Measurements from ENCODE around the gene PTMA.

PTMA gene

DNA sequence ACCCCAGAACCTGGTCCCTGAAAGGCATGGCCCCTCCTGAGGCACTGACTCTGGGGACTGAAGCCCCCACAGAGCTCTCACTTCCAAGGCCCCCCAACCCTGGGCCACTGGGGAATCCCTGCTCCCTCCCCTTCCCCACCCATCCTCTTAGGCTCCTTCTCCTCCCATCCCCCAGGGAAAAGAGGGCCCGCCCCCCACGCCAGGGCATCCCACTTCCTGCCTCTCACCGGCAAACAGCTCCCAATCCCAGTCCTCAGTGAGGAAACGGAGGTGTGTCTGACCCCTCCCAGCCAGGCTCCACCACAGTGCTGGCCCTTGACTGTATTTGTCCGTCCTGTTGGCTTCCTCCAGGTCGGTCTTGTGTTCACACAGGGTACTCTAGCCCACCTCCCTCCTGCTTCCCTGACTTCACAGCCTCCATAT is 35.0 kb upstream of the PTMA start:
- no peak for TF ChIP-seq EZH2 (IDR thresholded peaks at IDR 0.05; ENCODE audit: borderline replicate concordance, low read length)
- TF ChIP-seq, protein P1, sequence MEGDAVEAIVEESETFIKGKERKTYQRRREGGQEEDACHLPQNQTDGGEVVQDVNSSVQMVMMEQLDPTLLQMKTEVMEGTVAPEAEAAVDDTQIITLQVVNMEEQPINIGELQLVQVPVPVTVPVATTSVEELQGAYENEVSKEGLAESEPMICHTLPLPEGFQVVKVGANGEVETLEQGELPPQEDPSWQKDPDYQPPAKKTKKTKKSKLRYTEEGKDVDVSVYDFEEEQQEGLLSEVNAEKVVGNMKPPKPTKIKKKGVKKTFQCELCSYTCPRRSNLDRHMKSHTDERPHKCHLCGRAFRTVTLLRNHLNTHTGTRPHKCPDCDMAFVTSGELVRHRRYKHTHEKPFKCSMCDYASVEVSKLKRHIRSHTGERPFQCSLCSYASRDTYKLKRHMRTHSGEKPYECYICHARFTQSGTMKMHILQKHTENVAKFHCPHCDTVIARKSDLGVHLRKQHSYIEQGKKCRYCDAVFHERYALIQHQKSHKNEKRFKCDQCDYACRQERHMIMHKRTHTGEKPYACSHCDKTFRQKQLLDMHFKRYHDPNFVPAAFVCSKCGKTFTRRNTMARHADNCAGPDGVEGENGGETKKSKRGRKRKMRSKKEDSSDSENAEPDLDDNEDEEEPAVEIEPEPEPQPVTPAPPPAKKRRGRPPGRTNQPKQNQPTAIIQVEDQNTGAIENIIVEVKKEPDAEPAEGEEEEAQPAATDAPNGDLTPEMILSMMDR (IDR thresholded peaks at IDR 0.05; ENCODE audit: low read length): no peak
- H3K9me3 ChIP-seq (ENCODE audit: low read length): no peaks in the 10 kb centered on the region
- peaks cover 12% of the 10 kb centered on the region; the same call in 1 of the 2 replicates for H3F3A ChIP-seq (ENCODE audit: insufficient read depth, low read length)
- peak overlapping the region; percentile 100 for H3K27ac ChIP-seq (ENCODE audit: low read depth, low read length, poor library complexity, severe bottlenecking)
- peak overlapping the region; percentile 71 for H3K4me3 ChIP-seq (ENCODE audit: low read depth, low read length, poor library complexity, severe bottlenecking)
- H3K79me2 ChIP-seq (ENCODE audit: insufficient read depth, low read length): no peaks in the 10 kb centered on the region
- H3K36me3 ChIP-seq (ENCODE audit: insufficient read depth, low read length): no peaks in the 10 kb centered on the region
- peak overlapping the region; percentile 82 for H3K4me2 ChIP-seq (ENCODE audit: low read length)
- H3K9me2 ChIP-seq (ENCODE audit: low read depth, low read length): no peaks in the 10 kb centered on the region
- no peaks in the 10 kb centered on the region for H3K27me3 ChIP-seq (ENCODE audit: insufficient read depth, low read length)
- H3K9ac ChIP-seq (ENCODE audit: low read length): peak overlapping the region; percentile 93
- no peak overlapping the region for H2AFZ ChIP-seq (ENCODE audit: low read length)
- H4K20me1 ChIP-seq (ENCODE audit: insufficient read depth, low read length): no peaks in the 10 kb centered on the region
- peaks cover 67% of the 10 kb centered on the region for H3K4me1 ChIP-seq (ENCODE audit: insufficient read depth, low read length, severe bottlenecking)

DNA sequence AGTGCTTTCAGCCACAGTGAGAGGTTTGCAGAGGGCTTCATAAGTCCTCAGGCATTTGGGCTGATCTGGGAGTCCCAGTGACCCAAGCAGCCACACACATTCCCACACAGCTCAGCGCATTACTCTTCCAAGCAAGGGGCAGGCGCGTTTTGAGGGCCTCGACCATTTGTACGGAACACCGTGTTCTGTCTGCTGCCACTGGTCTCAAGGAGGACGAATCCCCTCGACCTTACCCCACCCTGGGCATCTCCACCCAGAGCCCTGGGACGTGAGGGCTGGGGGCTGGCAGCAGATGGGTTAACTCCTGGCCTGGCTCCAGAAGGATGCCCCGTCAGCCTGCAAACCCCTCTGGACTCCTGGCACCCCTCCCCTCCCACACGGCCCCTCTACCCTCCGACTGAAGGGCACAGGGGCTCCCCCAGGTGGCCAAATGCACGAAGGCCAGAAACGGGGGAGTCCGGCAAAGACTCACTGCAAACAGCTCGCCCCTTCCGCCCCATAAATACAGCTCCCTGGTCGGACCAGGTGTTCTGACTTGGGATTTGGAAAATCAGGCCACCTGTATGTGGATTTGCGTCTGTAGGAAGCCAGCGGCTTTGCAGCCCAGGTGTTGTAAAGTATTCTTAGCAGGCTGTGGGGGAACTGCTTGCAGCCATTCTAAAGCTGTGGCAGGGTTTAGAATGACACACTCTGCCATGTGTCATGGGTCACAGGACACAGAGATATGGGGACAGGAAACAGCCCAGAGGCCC is 33.6 kb upstream of the PTMA start:
- Histone ChIP-seq H3K9me2 (ENCODE audit: low read depth, low read length) (no peaks in the 10 kb centered on the region), H3K9me3 (ENCODE audit: low read length) (no peaks in the 10 kb centered on the region), H3K4me1 (ENCODE audit: insufficient read depth, low read length, severe bottlenecking) (peaks cover 68% of the 10 kb centered on the region), H3F3A (ENCODE audit: insufficient read depth, low read length) (peaks cover 16% of the 10 kb centered on the region; the same call in 1 of the 2 replicates), H3K27ac (ENCODE audit: low read depth, low read length, poor library complexity, severe bottlenecking) (peak overlapping the region; percentile 100), H3K79me2 (ENCODE audit: insufficient read depth, low read length) (no peaks in the 10 kb centered on the region), H4K20me1 (ENCODE audit: insufficient read depth, low read length) (no peaks in the 10 kb centered on the region), H3K9ac (ENCODE audit: low read length) (peak overlapping the region; percentile 93), H3K27me3 (ENCODE audit: insufficient read depth, low read length) (no peaks in the 10 kb centered on the region), H3K36me3 (ENCODE audit: insufficient read depth, low read length) (no peaks in the 10 kb centered on the region), H3K4me3 (ENCODE audit: low read depth, low read length, poor library complexity, severe bottlenecking) (peak overlapping the region; percentile 27), H2AFZ (ENCODE audit: low read length) (no peak overlapping the region), H3K4me2 (ENCODE audit: low read length) (peak overlapping the region; percentile 82)
- TF ChIP-seq, protein P1 (IDR thresholded peaks at IDR 0.05; ENCODE audit: low read length): peak; percentile 98
- no peak for TF ChIP-seq EZH2 (IDR thresholded peaks at IDR 0.05; ENCODE audit: borderline replicate concordance, low read length)

DNA sequence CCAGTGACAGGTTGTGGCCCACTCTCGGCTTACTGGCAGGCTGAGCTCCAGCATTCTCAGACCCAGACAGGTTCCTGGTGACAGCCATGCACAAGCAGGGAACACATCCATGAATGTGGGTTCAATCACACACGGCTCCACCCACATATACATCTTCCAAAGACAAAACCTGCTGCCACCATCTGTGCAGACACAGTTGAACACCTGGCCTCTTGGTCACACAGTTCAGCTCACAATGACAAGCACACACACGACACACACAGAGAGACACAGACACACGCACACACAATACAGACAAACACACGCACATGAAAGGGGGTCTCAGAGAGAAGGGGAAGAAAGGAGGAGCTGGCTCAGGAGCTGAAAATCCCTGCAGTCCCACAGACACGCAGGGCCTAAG is 32.1 kb upstream of the PTMA start:
- peak overlapping the region; percentile 100 for H3K27ac ChIP-seq (ENCODE audit: low read depth, low read length, poor library complexity, severe bottlenecking)
- peaks cover 16% of the 10 kb centered on the region; the same call in 1 of the 2 replicates for H3F3A ChIP-seq (ENCODE audit: insufficient read depth, low read length)
- H3K4me2 ChIP-seq (ENCODE audit: low read length): no peak overlapping the region
- no peaks in the 10 kb centered on the region for H3K27me3 ChIP-seq (ENCODE audit: insufficient read depth, low read length)
- H2AFZ ChIP-seq (ENCODE audit: low read length): no peak overlapping the region
- peaks cover 69% of the 10 kb centered on the region for H3K4me1 ChIP-seq (ENCODE audit: insufficient read depth, low read length, severe bottlenecking)
- peak overlapping the region; percentile 2; the same call in 1 of the 2 replicates for H3K9ac ChIP-seq (ENCODE audit: low read length)
- no peaks in the 10 kb centered on the region for H4K20me1 ChIP-seq (ENCODE audit: insufficient read depth, low read length)
- no peak overlapping the region for H3K4me3 ChIP-seq (ENCODE audit: low read depth, low read length, poor library complexity, severe bottlenecking)
- H3K79me2 ChIP-seq (ENCODE audit: insufficient read depth, low read length): no peaks in the 10 kb centered on the region
- no peaks in the 10 kb centered on the region for H3K9me3 ChIP-seq (ENCODE audit: low read length)
- TF ChIP-seq, protein P1 (IDR thresholded peaks at IDR 0.05; ENCODE audit: low read length): no peak
- no peak for TF ChIP-seq EZH2 (IDR thresholded peaks at IDR 0.05; ENCODE audit: borderline replicate concordance, low read length)
- H3K9me2 ChIP-seq (ENCODE audit: low read depth, low read length): no peaks in the 10 kb centered on the region
- no peaks in the 10 kb centered on the region for H3K36me3 ChIP-seq (ENCODE audit: insufficient read depth, low read length)
